Muscle of arm (tissue), 12 donors: Measurements from ENCODE around the gene NRP1. TPM values are rescaled to one million over a fixed set of nuclear protein-coding genes. Genes with fewer than 3 reads are reported as not detected.
A peak's percentile ranks its signal among the peaks of the same experiment; 100 is the strongest.
"Not testable (repeated sequence)": the region's sequence is repeated elsewhere in the genome, so short reads cannot be mapped to it uniquely, and the experiment has no call there.

Experiments used
- DNase-seq: peaks from one replicate; pipeline ENCODE4 v3.0.0-alpha.2; 2013
- polyA plus RNA-seq, 12 donors: library from polyadenylated mRNA; unstranded; fragments of 120-200 nt; gene quantifications; one replicate each; pipeline ENCODE4 v1.2.1, GENCODE V29; 2013; ENCODE audit not compliant: insufficient read length in 12 of 12

Gene NRP1
- polyA plus RNA-seq, 12 donors: 91.6 to 148 (median 108) TPM; not detected in 1

GRCh38 chr10:33239257-33239656 lies 95.2 kb downstream of the NRP1 start:
- DNase-seq: no peak

GRCh38 chr10:33238643-33239042 lies 95.8 kb downstream of the NRP1 start:
- no peak for DNase-seq

GRCh38 chr10:33237736-33238624 lies 96.5 kb downstream of the NRP1 start:
- no peak for DNase-seq

GRCh38 chr10:33236916-33237315 lies 97.6 kb downstream of the NRP1 start:
- DNase-seq: no peak

GRCh38 chr10:33235951-33236350 lies 98.5 kb downstream of the NRP1 start:
- DNase-seq: no peak

GRCh38 chr10:33235251-33235884 lies 99.1 kb downstream of the NRP1 start:
- peak; percentile 57 for DNase-seq

- DNase-seq: peak; percentile 28
Measured at GRCh38 chr10:33234831-33235237, 99.6 kb downstream of the NRP1 start.

- DNase-seq: no peak
Measured at GRCh38 chr10:33233635-33234034, 100.8 kb downstream of the NRP1 start.

- no peak for DNase-seq
Measured at GRCh38 chr10:33233221-33233620, 101.2 kb downstream of the NRP1 start.

- no peak for DNase-seq
Measured at GRCh38 chr10:33231621-33232350, 102.7 kb downstream of the NRP1 start.

- no peak for DNase-seq
Measured at GRCh38 chr10:33229949-33230267, 104.6 kb downstream of the NRP1 start.

- no peak for DNase-seq
Measured at GRCh38 chr10:33229252-33229948, 105.1 kb downstream of the NRP1 start.

GRCh38 chr10:33228426-33228825 lies 106.0 kb downstream of the NRP1 start:
- no peak for DNase-seq

- no peak for DNase-seq
Measured at GRCh38 chr10:33227489-33227888, 107.0 kb downstream of the NRP1 start.

GRCh38 chr10:33224251-33224965 lies 110.1 kb downstream of the NRP1 start:
- DNase-seq: no peak

GRCh38 chr10:33223326-33224000 lies 111.0 kb downstream of the NRP1 start:
- DNase-seq: no peak

- not testable (repeated sequence) for DNase-seq
Measured at GRCh38 chr10:33222304-33222703, 112.2 kb downstream of the NRP1 start.

GRCh38 chr10:33217854-33218253 lies 116.6 kb downstream of the NRP1 start:
- DNase-seq: no peak

GRCh38 chr10:33216661-33217427 lies 117.6 kb downstream of the NRP1 start:
- no peak for DNase-seq

- no peak for DNase-seq
Measured at GRCh38 chr10:33215635-33216034, 118.8 kb downstream of the NRP1 start.
